Pancreas (tissue), 10 donors: Measurements from ENCODE around the gene TMBIM6. TPM values are rescaled to one million over a fixed set of nuclear protein-coding genes. Genes with fewer than 3 reads are reported as not detected.
"Not testable (repeated sequence)": the region's sequence is repeated elsewhere in the genome, so short reads cannot be mapped to it uniquely, and the experiment has no call there.

Experiments used
- ATAC-seq, 4 donors: fragments of 200-7000 bp; cut with Tn5 transposase; one replicate each; pipeline versions ENCODE4 v1.8.0 to v1.9.1; 2020; ENCODE audit warnings: mild to moderate bottlenecking in 4 of 4, moderate library complexity in 4 of 4
- DNase-seq, 6 donors: peaks; one replicate each; pipeline ENCODE4 v3.0.0-alpha.2; 2020
- FAIRE-seq: peaks from 2 replicates; lab custom pipeline; 2012; peaks lifted over from hg19 to GRCh38; lab: Jason Lieb, UNC
- H3K27ac ChIP-seq, 4 donors: fragments of 200-600 bp; sonication (generic); 1 replicate in 3 of 4; 2 replicates in 1 of 4; pipeline versions ENCODE4 v1.5.0 to v1.8.0; 2020
- H3K27me3 ChIP-seq, 4 donors: fragments of 200-600 bp; one replicate each; pipeline ENCODE4 v1.8.0; 2021
- H3K36me3 ChIP-seq, 3 donors: fragments of 200-600 bp; sonication (generic) in 1 of 3; one replicate each; pipeline versions ENCODE4 v1.5.0 to v1.8.0; 2020 to 2021
- H3K4me1 ChIP-seq, 3 donors: fragments of 200-600 bp; one replicate each; pipeline ENCODE4 v1.8.0; 2021
- H3K4me3 ChIP-seq, 4 donors: fragments of 200-600 bp; sonication (generic) in 2 of 4; one replicate each; pipeline versions ENCODE4 v1.5.0 to v1.8.0; 2020 to 2021
- H3K9me3 ChIP-seq, 4 donors: fragments of 200-600 bp; one replicate each; pipeline ENCODE4 v1.8.0; 2021
- WGBS, 2 donors: extraction: QIAGEN DNeasy Blood & Tissue Kit; methylation state at CpG; one replicate each; pipeline ENCODE4 v1.1.7; 2013; 5-methylcytosine and 5-hydroxymethylcytosine counted together
- intact Hi-C, 3 donors: fragments of 100-400 bp; cut with DNase I; formaldehyde crosslinking; loops; one replicate each; pipeline versions ENCODE4 v1.11.1 to v1.14.2; 2022
- polyA plus RNA-seq, 2 donors: library from polyadenylated mRNA; stranded (reverse); fragments of 200-250 nt; gene quantifications; one replicate each; pipeline ENCODE4 v1.2.3, GENCODE V29; 2013
- total RNA-seq, 6 donors: library from RNA; stranded (reverse); fragmentation: NEBNext Ultra II Directional in 4 of 6; extraction: Animal tissue kit (Norgen Biotek cat#: 25700) in 4 of 6; gene quantifications; one replicate each; pipeline versions ENCODE4 v1.2.1 to v1.2.4, GENCODE V29; 2021 to 2023
- TF ChIP-seq, protein P1 (sequence below), 4 donors: fragments of 200-600 bp; sonication (generic) in 3 of 4; IDR thresholded peaks; one replicate each; pipeline versions ENCODE4 v1.5.0 to v1.8.0; 2021; ENCODE audit warnings: antibody characterized with exemption in 4 of 4
- donor health status: healthy with polysubstance abuse.
- donor health status: DM: no; HTN: no; CAD: no; lungs with moderate emphysema.
- donor health status: DM: no; HTN: no; CAD: no.
- donor health status: control.
- donor health status: control.
- donor health status: Bipolar disorder and iron deficiency.
- donor health status: DM: yes; HTN: yes; CAD: no.
- donor health status: DM: no; HTN: no; CAD: no.
- donor health status: DM: no; HTN: no; CAD: no.
- donor health status: DM: yes; HTN: yes; CAD: no.

Gene TMBIM6
- total and polyA plus RNA-seq, 8 donors = 71.1 to 367 (median 256) TPM

DNA sequence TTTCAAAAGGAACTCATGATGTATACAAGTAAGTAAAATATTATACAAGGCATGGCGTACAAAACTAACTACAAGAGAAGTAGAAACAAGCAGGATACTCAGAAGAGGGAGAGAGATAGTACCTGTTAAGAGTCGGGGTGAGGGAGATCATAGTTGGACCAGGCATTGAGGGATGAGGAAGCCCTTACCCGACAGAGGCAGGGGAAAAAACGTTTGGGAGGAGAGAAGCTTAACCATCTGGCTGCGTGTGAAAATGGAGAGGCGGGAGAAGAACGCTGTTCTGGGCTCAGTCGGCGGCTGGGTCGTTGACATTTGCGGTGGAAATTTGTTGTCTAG is 33.6 kb upstream of the TMBIM6 start:
- no peaks in the 10 kb centered on the region for H3K9me3 ChIP-seq
- no peaks in the 10 kb centered on the region for H3K36me3 ChIP-seq
- H3K4me1 ChIP-seq = no peaks in the 10 kb centered on the region
- peaks cover 0 to 7% (median 3%) of the 10 kb centered on the region in 4 donors for H3K27me3 ChIP-seq
- 40 to 51% methylated on average over 11 of the region's 11 CpGs for WGBS, 2 donors
- DNase-seq = no peak
- H3K4me3 ChIP-seq = peak overlapping the region in 2 of 4 donors; percentile 53 to 86
- intact Hi-C loops = loop anchor here (5.0 to 10.0 kb wide), 2 partner anchors 60 to 63 kb away; no protein-coding TSS in a partner anchor
- H3K27ac ChIP-seq = no peak overlapping the region
- no peak for FAIRE-seq
- no peak for ATAC-seq
- TF ChIP-seq, protein P1, sequence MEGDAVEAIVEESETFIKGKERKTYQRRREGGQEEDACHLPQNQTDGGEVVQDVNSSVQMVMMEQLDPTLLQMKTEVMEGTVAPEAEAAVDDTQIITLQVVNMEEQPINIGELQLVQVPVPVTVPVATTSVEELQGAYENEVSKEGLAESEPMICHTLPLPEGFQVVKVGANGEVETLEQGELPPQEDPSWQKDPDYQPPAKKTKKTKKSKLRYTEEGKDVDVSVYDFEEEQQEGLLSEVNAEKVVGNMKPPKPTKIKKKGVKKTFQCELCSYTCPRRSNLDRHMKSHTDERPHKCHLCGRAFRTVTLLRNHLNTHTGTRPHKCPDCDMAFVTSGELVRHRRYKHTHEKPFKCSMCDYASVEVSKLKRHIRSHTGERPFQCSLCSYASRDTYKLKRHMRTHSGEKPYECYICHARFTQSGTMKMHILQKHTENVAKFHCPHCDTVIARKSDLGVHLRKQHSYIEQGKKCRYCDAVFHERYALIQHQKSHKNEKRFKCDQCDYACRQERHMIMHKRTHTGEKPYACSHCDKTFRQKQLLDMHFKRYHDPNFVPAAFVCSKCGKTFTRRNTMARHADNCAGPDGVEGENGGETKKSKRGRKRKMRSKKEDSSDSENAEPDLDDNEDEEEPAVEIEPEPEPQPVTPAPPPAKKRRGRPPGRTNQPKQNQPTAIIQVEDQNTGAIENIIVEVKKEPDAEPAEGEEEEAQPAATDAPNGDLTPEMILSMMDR (IDR thresholded peaks at IDR 0.05) = peak in 1 of 4 donors; percentile 25

- DNase-seq (no peak), ATAC-seq (no peak), FAIRE-seq (no peak)
- WGBS, 2 donors = 45 to 50% methylated on average over 3 of the region's 3 CpGs
- H3K4me3 ChIP-seq = no peak overlapping the region
- H3K36me3 ChIP-seq = no peaks in the 10 kb centered on the region
- intact Hi-C loops = loop anchor here (5.0 to 10.0 kb wide), 2 partner anchors 62 to 64 kb away; no protein-coding TSS in a partner anchor
- no peak overlapping the region for H3K27ac ChIP-seq
- peaks cover 0 to 7% (median 3%) of the 10 kb centered on the region in 4 donors for H3K27me3 ChIP-seq
- H3K9me3 ChIP-seq = no peaks in the 10 kb centered on the region
- TF ChIP-seq, protein P1 (IDR thresholded peaks at IDR 0.05) = no peak
- H3K4me1 ChIP-seq = no peaks in the 10 kb centered on the region
Measured at GRCh38 chr12:49708851-49709250, 32.5 kb upstream of the TMBIM6 start.

DNA sequence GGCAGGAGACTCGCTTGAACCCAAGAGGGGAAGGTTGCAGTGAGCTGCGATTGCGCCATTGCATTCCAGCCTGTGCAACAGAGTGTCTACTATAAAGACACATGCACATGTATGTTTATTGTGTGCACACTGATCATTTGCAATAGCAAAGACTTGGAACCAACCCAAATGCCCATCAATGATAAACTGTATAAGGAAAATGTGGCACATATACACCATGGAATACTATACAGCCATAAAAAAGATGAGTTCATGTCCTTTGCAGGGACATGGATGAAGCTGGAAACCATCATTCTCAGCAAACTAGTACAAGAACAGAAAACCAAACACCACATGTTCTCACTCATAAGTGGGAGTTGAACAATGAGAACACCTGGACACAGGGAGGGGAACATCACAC is 27.4 kb upstream of the TMBIM6 start:
- ATAC-seq, H3K9me3 ChIP-seq, H3K27ac ChIP-seq, H3K36me3 ChIP-seq, DNase-seq, H3K4me3 ChIP-seq, H3K27me3 ChIP-seq, FAIRE-seq, intact Hi-C loops, H3K4me1 ChIP-seq: not testable (repeated sequence)
- 92 to 94% methylated on average over 3 of the region's 3 CpGs for WGBS, 2 donors

GRCh38 chr12:49716553-49716952 is 24.8 kb upstream of the TMBIM6 start:
- intact Hi-C loops = no loop called here
- TF ChIP-seq, protein P1 (IDR thresholded peaks at IDR 0.05) = no peak

DNA sequence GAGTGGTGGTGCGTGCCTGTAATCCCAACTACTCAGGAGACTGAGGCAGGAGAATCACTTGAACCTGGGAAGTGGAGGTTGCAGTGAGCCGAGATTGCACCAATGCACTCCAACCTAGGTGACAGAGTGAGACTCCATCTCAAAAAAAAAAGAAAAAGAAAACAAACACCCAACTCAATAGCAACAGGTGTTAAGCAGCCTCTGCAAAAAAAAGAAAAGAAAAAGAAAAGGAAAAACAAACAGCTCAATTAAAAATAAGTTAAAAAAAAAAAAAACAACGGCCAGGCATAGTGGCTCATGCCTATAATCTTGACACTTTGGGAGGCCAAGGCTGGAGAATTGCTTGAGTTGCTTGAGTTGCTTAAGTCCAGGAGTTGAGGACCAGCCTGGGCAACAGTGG is 23.6 kb upstream of the TMBIM6 start:
- DNase-seq, intact Hi-C loops, FAIRE-seq, H3K27ac ChIP-seq, ATAC-seq, H3K36me3 ChIP-seq, H3K9me3 ChIP-seq, H3K4me3 ChIP-seq, H3K4me1 ChIP-seq, H3K27me3 ChIP-seq: not testable (repeated sequence)
- 63 to 71% methylated on average over 3 of the region's 3 CpGs for WGBS, 2 donors

More at GRCh38 chr12:49716553-49716952, 24.8 kb upstream of the TMBIM6 start:
- no peaks in the 10 kb centered on the region for H3K36me3 ChIP-seq
- H3K27ac ChIP-seq = no peak overlapping the region
- no peaks in the 10 kb centered on the region for H3K4me1 ChIP-seq
- DNase-seq (no peak), ATAC-seq (no peak), FAIRE-seq (no peak)
- no peaks in the 10 kb centered on the region for H3K9me3 ChIP-seq
- H3K4me3 ChIP-seq = no peak overlapping the region
- peaks cover 0 to 3% (median 0%) of the 10 kb centered on the region in 4 donors for H3K27me3 ChIP-seq
- WGBS, 2 donors = 54 to 55% methylated on average over 2 of the region's 2 CpGs

DNA sequence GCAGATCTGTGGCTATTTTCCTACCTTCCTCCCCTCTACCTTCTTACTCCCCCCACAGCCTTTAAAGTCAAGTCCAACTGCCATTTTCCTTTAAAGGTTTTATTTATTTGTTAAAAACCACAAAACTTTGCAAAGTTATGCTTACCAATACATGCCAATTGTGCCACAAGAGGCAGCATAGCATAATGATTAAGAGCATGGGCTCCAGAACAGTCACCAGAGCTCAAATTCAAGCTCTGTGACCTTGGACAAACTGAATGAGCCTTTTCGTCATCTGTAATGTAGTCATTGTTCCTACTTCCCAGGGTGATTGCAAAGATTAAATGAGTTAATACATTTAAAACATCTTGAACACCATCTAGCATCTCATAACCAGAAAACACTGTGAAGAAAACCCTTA is 21.1 kb upstream of the TMBIM6 start:
- intact Hi-C loops = no loop called here
- Histone ChIP-seq H3K4me3 (no peak overlapping the region), H3K27me3 (no peaks in the 10 kb centered on the region), H3K4me1 (no peaks in the 10 kb centered on the region), H3K36me3 (no peaks in the 10 kb centered on the region), H3K9me3 (no peaks in the 10 kb centered on the region), H3K27ac (no peak overlapping the region)
- 3 to 13% methylated on average over 1 of the region's 1 CpG for WGBS, 2 donors
- FAIRE-seq (no peak), ATAC-seq (peak in 2 of 4 donors; percentile 65 to 70), DNase-seq (no peak)
- TF ChIP-seq, protein P1 (IDR thresholded peaks at IDR 0.05) = no peak

DNA sequence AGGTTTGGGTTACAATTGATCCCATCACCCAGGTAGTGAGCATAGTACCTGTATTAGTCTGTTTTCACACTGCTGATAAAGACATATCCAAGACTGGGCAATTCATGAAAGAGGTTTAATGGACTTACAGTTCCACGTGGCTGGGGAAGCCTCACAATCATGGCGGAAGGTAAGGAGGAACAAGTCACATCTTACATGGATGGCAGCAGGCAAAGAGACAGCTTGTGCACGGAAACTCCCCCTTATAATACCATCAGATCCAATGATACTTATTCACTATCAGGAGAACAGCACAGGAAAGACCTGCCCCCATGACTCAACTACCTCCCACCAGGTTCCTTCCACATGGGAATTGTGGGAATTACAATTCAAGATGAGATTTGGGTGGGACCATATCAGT is 20.0 kb upstream of the TMBIM6 start:
- H3K27ac ChIP-seq, ATAC-seq, H3K36me3 ChIP-seq, H3K4me1 ChIP-seq, DNase-seq, H3K9me3 ChIP-seq, FAIRE-seq, H3K27me3 ChIP-seq, intact Hi-C loops, H3K4me3 ChIP-seq: not testable (repeated sequence)
- WGBS, 2 donors = 75 to 83% methylated on average over 3 of the region's 3 CpGs
